H1 (cell line): ENCODE data around the gene REC8. TPM values are rescaled to one million over a fixed set of nuclear protein-coding genes. Genes with fewer than 3 reads are reported as not detected.

ENCODE experiments used
- BACH1 ChIP-seq: IDR thresholded peaks from 2 replicates; pipeline ENCODE4 v1.6.1; 2012; ENCODE audit warnings: low read length, improper control_type of control experiment
- EP300 ChIP-seq, 2 experiments: IDR thresholded peaks; 1 replicate in 1 of 2; 2 replicates in 1 of 2; pipeline ENCODE4 v1.6.1; 2011 to 2012; ENCODE audit warnings: low read depth in 2 of 2, low read length in 2 of 2, mild to moderate bottlenecking in 2 of 2, borderline replicate concordance in 1 of 2, inconsistent platforms in 1 of 2, moderate library complexity in 1 of 2
- HDAC2 ChIP-seq, 2 experiments: fragments of 300-600 bp in 1 of 2; sonication (generic) in 1 of 2; IDR thresholded peaks; 2 replicates each; pipeline ENCODE4 v1.6.1; 2011 to 2012; ENCODE audit warnings: low read depth in 2 of 2, low read length in 2 of 2, mild to moderate bottlenecking in 2 of 2, moderate library complexity in 2 of 2, borderline replicate concordance in 1 of 2, inconsistent platforms in 1 of 2
- MAX ChIP-seq: IDR thresholded peaks from 2 replicates; pipeline ENCODE4 v1.6.1; 2012; ENCODE audit warnings: inconsistent platforms
- SRF ChIP-seq: IDR thresholded peaks from 2 replicates; pipeline ENCODE4 v1.6.1; 2011; ENCODE audit warnings: mild to moderate bottlenecking, low read depth, low read length, moderate library complexity
- SUZ12 ChIP-seq: fragments of 200-600 bp; sonication (generic); IDR thresholded peaks from 2 replicates; pipeline ENCODE4 v1.6.1; 2012; ENCODE audit warnings: mild to moderate bottlenecking, inconsistent platforms, low read length, moderate library complexity, mixed read lengths
- TAF1 ChIP-seq: IDR thresholded peaks from 2 replicates; pipeline ENCODE4 v1.6.1; 2011; ENCODE audit warnings: mild to moderate bottlenecking, low read depth, low read length
- polyA plus RNA-seq, 7 experiments: library from polyadenylated mRNA; depleted of rRNA in 3 of 7; stranded (reverse) in 5 of 7; unstranded in 2 of 7; fragments of >200 nt in 5 of 7; fragments of 200-250 nt in 2 of 7; gene quantifications; 1 replicate in 5 of 7; 2 replicates in 1 of 7; 4 replicates in 1 of 7; pipeline versions ENCODE4 v1.2.1 to v1.2.3, GENCODE V29; 2011 to 2013; ENCODE audit warnings: missing spikeins in 2 of 7, mixed read lengths in 2 of 7
- total RNA-seq: library from RNA; stranded (reverse); fragmentation: NEBNext Ultra II Directional; extraction: Animal tissue kit (Norgen Biotek cat#: 25700); gene quantifications from 2 replicates; pipeline ENCODE4 v1.2.1, GENCODE V29; 2021

Gene REC8
- total and polyA plus RNA-seq, 2 of the 8 experiments (the other 6 are each of a cell fraction or from before 2014, with no cell fraction given), result 9.8 to 28.5 TPM

- TF ChIP-seq SUZ12 (no peak), HDAC2 (IDR thresholded peaks at IDR 0.05; ENCODE audit: borderline replicate concordance in 1 of 2, low read depth in 2 of 2, low read length in 2 of 2) (no peak; a peak in 1 of 4 replicates), TAF1 (peak; percentile 83; the same call in 1 of the 2 replicates), BACH1 (no peak), EP300 (IDR thresholded peaks at IDR 0.05; ENCODE audit: borderline replicate concordance in 1 of 2, low read depth in 2 of 2, low read length in 2 of 2) (no peak), MAX (peak; percentile 99), SRF (no peak)
Observed at GRCh38 chr14:24195186-24196070, 23.5 kb downstream of the REC8 start, which contains the start of gene TM9SF1 (continued).
